ENCODE data around the gene ACAP3. TPM values are rescaled to one million over a fixed set of nuclear protein-coding genes. Genes with fewer than 3 reads are reported as not detected.
A peak's percentile ranks its signal among the peaks of the same experiment; 100 is the strongest.

The ACAP3 gene
- total and polyA plus RNA-seq, 4 donors: 18.7 to 62.8 (median 37.8) TPM

GRCh38 chr1:1348420-1349255 lies 40.9 kb upstream of the ACAP3 start:
- Histone ChIP-seq H3K27me3 (ENCODE audit: control insufficient read depth in 3 of 3, insufficient read depth in 3 of 3, low read length in 2 of 3) (no peaks in the 10 kb centered on the region), H3K4me1 (ENCODE audit: control insufficient read depth in 5 of 5, insufficient read depth in 5 of 5, low read length in 5 of 5) (peaks cover 0 to 35% (median 21%) of the 10 kb centered on the region in 5 donors), H3K36me3 (ENCODE audit: control insufficient read depth in 4 of 4, insufficient read depth in 4 of 4, low read length in 4 of 4) (peaks cover 0 to 8% (median 3%) of the 10 kb centered on the region in 4 donors), H3K27ac (ENCODE audit: low read depth in 1 of 2, low read length in 1 of 2) (peak overlapping the region; percentile 25 to 77), H3K4me3 (peak overlapping the region; percentile 78), H3K9ac (ENCODE audit: insufficient read depth in 1 of 2, low read length in 2 of 2) (peak overlapping the region in 1 of 2 donors; percentile 5), H3K9me3 (ENCODE audit: control insufficient read depth in 4 of 4, insufficient read depth in 3 of 4, low read length in 3 of 4) (no peaks in the 10 kb centered on the region)
- no peak for ATAC-seq (ENCODE audit: insufficient read depth, low FRiP score)
- DNase-seq: peak in 1 of 3 donors; percentile 42
- 1% methylated on average over 69 to 109 of the region's 109 CpGs for WGBS, 2 donors
- TF ChIP-seq CTCF (IDR thresholded peaks at IDR 0.05; ENCODE audit: control extremely low read depth, extremely low read depth): no peak

- WGBS, 2 donors: 35 to 59% methylated on average over 26 of the region's 26 CpGs
- Histone ChIP-seq H3K36me3 (ENCODE audit: control insufficient read depth in 4 of 4, insufficient read depth in 4 of 4, low read length in 4 of 4) (peaks cover 0 to 5% (median 3%) of the 10 kb centered on the region in 4 donors), H3K4me3 (peak overlapping the region; percentile 78), H3K4me1 (ENCODE audit: control insufficient read depth in 5 of 5, insufficient read depth in 5 of 5, low read length in 5 of 5) (peaks cover 0 to 35% (median 21%) of the 10 kb centered on the region in 5 donors), H3K9me3 (ENCODE audit: control insufficient read depth in 4 of 4, insufficient read depth in 3 of 4, low read length in 3 of 4) (no peaks in the 10 kb centered on the region), H3K27ac (ENCODE audit: low read depth in 1 of 2, low read length in 1 of 2) (peak overlapping the region; percentile 25 to 77), H3K9ac (ENCODE audit: insufficient read depth in 1 of 2, low read length in 2 of 2) (peak overlapping the region in 1 of 2 donors; percentile 5), H3K27me3 (ENCODE audit: control insufficient read depth in 3 of 3, insufficient read depth in 3 of 3, low read length in 2 of 3) (no peaks in the 10 kb centered on the region)
- ATAC-seq (ENCODE audit: insufficient read depth, low FRiP score) (no peak), DNase-seq (no peak)
- TF ChIP-seq CTCF (IDR thresholded peaks at IDR 0.05; ENCODE audit: control extremely low read depth, extremely low read depth): no peak
Measured at GRCh38 chr1:1347663-1348419, 40.1 kb upstream of the ACAP3 start.

- Histone ChIP-seq H3K9ac (ENCODE audit: insufficient read depth in 1 of 2, low read length in 2 of 2) (no peak overlapping the region), H3K4me3 (no peak overlapping the region), H3K27ac (ENCODE audit: low read depth in 1 of 2, low read length in 1 of 2) (peak overlapping the region in 1 of 2 donors; percentile 28), H3K36me3 (ENCODE audit: control insufficient read depth in 4 of 4, insufficient read depth in 4 of 4, low read length in 4 of 4) (peaks cover 0 to 3% (median 0%) of the 10 kb centered on the region in 4 donors), H3K27me3 (ENCODE audit: control insufficient read depth in 3 of 3, insufficient read depth in 3 of 3, low read length in 2 of 3) (no peaks in the 10 kb centered on the region), H3K9me3 (ENCODE audit: control insufficient read depth in 4 of 4, insufficient read depth in 3 of 4, low read length in 3 of 4) (no peaks in the 10 kb centered on the region), H3K4me1 (ENCODE audit: control insufficient read depth in 5 of 5, insufficient read depth in 5 of 5, low read length in 5 of 5) (peaks cover 0 to 32% (median 21%) of the 10 kb centered on the region in 5 donors)
- ATAC-seq (ENCODE audit: insufficient read depth, low FRiP score): no peak
- no peak for DNase-seq
- 78 to 93% methylated on average over 10 of the region's 10 CpGs for WGBS, 2 donors
- TF ChIP-seq CTCF (IDR thresholded peaks at IDR 0.05; ENCODE audit: control extremely low read depth, extremely low read depth): no peak
Measured at GRCh38 chr1:1347026-1347595, 39.4 kb upstream of the ACAP3 start.

Measured in lung (tissue), 12 donors.